Measurements from ENCODE around the gene CDH13. TPM values are rescaled to one million over a fixed set of nuclear protein-coding genes. Genes with fewer than 3 reads are reported as not detected.

The CDH13 gene
- total RNA-seq, 1 donor from 2014 or later: 161 TPM

DNA sequence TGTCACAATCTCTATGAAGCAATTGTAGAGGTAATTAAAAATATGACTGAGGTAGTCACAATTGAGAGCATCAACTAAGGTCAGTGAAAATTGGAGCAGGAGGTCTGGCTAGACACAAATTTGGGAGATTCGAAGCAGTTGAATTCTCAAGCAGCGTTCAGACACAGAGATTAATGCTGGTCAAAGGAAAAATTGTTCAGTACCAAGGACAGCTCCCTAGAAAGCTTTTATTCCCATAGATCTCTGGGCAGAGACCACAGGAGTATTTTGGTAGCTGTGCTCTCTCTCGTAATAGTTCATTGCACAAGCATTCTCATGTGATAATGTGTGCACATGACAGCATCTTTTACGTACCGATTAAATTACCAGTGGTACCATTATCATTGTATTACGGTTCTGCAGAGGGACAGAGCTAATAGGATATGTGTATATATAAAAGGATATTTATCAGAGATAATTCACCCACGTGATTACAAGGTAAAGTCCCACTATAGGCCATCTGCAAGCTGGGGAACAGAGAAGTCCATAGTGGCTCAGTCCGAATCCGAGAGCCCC, 793.5 kb downstream of the CDH13 start:
- Histone ChIP-seq H3K36me3 (no peaks in the 10 kb centered on the region), H3K27me3 (ENCODE audit: low read depth) (no peaks in the 10 kb centered on the region), H3K27ac (replicated peaks) (no peak overlapping the region), H3K4me1 (no peaks in the 10 kb centered on the region), H3K9me3 (replicated peaks) (no peaks in the 10 kb centered on the region), H3K4me3 (no peak overlapping the region)
- TF ChIP-seq CTCF (IDR thresholded peaks at IDR 0.05; ENCODE audit: borderline replicate concordance): no peak
- intact Hi-C loops (cut with micrococcal nuclease): no loop called here
- DNase-seq: no peak

DNA sequence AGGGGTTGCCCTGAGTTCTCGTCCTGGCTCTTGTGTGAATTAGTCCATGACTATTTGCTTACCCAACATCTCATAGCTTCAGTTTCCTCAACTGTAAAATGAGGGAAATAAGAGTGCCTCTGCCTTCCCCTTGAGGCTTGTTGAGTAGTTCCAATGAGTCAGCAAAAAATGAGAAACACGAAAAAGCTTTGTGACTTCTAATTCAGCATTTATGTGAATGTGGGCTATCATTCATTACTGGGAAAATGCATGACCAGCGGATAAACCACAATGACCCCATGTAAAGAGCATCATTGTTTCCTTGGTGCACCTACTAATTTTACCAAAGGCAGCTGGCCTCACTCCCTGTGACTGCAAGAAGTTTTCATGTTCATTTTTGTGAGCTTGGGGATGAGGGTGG, 806.4 kb downstream of the CDH13 start:
- Histone ChIP-seq H3K9me3 (replicated peaks) (no peaks in the 10 kb centered on the region), H3K27ac (replicated peaks) (no peak overlapping the region), H3K36me3 (no peaks in the 10 kb centered on the region), H3K4me3 (no peak overlapping the region), H3K4me1 (no peaks in the 10 kb centered on the region), H3K27me3 (ENCODE audit: low read depth) (no peaks in the 10 kb centered on the region)
- intact Hi-C loops (cut with micrococcal nuclease): no loop called here
- DNase-seq: no peak
- TF ChIP-seq CTCF (IDR thresholded peaks at IDR 0.05; ENCODE audit: borderline replicate concordance): no peak

GRCh38 chr16:83437036-83437435, 810.3 kb downstream of the CDH13 start:
- H3K4me3 ChIP-seq: no peak overlapping the region
- no peak overlapping the region for H3K27ac ChIP-seq (replicated peaks)
- TF ChIP-seq CTCF (IDR thresholded peaks at IDR 0.05; ENCODE audit: borderline replicate concordance): no peak
- intact Hi-C loops (cut with micrococcal nuclease): no loop called here
- peaks cover 7% of the 10 kb centered on the region for H3K4me1 ChIP-seq
- DNase-seq: no peak
- H3K36me3 ChIP-seq: no peaks in the 10 kb centered on the region
- no peaks in the 10 kb centered on the region for H3K9me3 ChIP-seq (replicated peaks)
- H3K27me3 ChIP-seq (ENCODE audit: low read depth): no peaks in the 10 kb centered on the region

GRCh38 chr16:83438326-83438725, 811.6 kb downstream of the CDH13 start:
- Histone ChIP-seq H3K4me1 (peaks cover 7% of the 10 kb centered on the region), H3K27ac (replicated peaks) (no peak overlapping the region), H3K36me3 (no peaks in the 10 kb centered on the region), H3K4me3 (no peak overlapping the region), H3K27me3 (ENCODE audit: low read depth) (no peaks in the 10 kb centered on the region), H3K9me3 (replicated peaks) (no peaks in the 10 kb centered on the region)
- intact Hi-C loops (cut with micrococcal nuclease): no loop called here
- no peak for TF ChIP-seq CTCF (IDR thresholded peaks at IDR 0.05; ENCODE audit: borderline replicate concordance)
- no peak for DNase-seq

GRCh38 chr16:83439412-83439811, 812.6 kb downstream of the CDH13 start:
- no peak for DNase-seq
- Histone ChIP-seq H3K36me3 (no peaks in the 10 kb centered on the region), H3K27me3 (ENCODE audit: low read depth) (no peaks in the 10 kb centered on the region), H3K4me3 (no peak overlapping the region), H3K27ac (replicated peaks) (no peak overlapping the region), H3K9me3 (replicated peaks) (no peaks in the 10 kb centered on the region), H3K4me1 (peaks cover 7% of the 10 kb centered on the region)
- intact Hi-C loops (cut with micrococcal nuclease): no loop called here
- no peak for TF ChIP-seq CTCF (IDR thresholded peaks at IDR 0.05; ENCODE audit: borderline replicate concordance)

Measured in left ventricle myocardium inferior (tissue), 1 donor.